ENCODE measurements around the gene MYL11. TPM values are rescaled to one million over a fixed set of nuclear protein-coding genes. Genes with fewer than 3 reads are reported as not detected.
A peak's percentile ranks its signal among the peaks of the same experiment; 100 is the strongest.

The MYL11 gene
- polyA plus RNA-seq, 1 of the 3 experiments (the other 2 are of a cell fraction), result 0.23 TPM

GRCh38 chr16:30356401-30357084, 18.1 kb upstream of the MYL11 start:
- peaks cover 9% of the 10 kb centered on the region for H3F3A ChIP-seq (replicated peaks; ENCODE audit: insufficient read depth)
- H2AFZ ChIP-seq (ENCODE audit: low read depth), result no peak overlapping the region
- WGBS (ENCODE audit: low lambda C conversion rate), result 92% methylated on average over 12 of the region's 12 CpGs
- peaks cover 15% of the 10 kb centered on the region for H4K20me1 ChIP-seq (ENCODE audit: insufficient read depth)
- no peaks in the 10 kb centered on the region for H3K27me3 ChIP-seq (ENCODE audit: insufficient read depth)
- H3K4me2 ChIP-seq, result peak overlapping the region; percentile 96
- CTCF ChIA-PET, result interaction anchor here (1.1 to 1.8 kb wide), 5 partner anchors 12 to 53 kb away, joined by 3 to 10 read pairs (median 4); partner anchors contain the start of genes TBC1D10B and ZNF771
- H3K4me3 ChIP-seq (ENCODE audit: low read depth in 2 of 2, low read length in 1 of 2), result peak overlapping the region in 1 of 2 experiments; percentile 99; a peak in 2 of 4 replicates
- peak; percentile 52 for DNase-seq
- H3K79me2 ChIP-seq (ENCODE audit: insufficient read depth), result peaks cover 48% of the 10 kb centered on the region
- POLR2A ChIA-PET, result interaction anchor here (0.9 to 1.3 kb wide), 3 partner anchors 10 to 52 kb away, joined by 3 to 6 read pairs (median 5); partner anchors contain the start of gene ZNF48
- H3K9ac ChIP-seq, result peak overlapping the region; percentile 96; the same call in 1 of the 2 replicates
- TF ChIP-seq NFIC (IDR thresholded peaks at IDR 0.05; ENCODE audit: borderline replicate concordance) (peak; percentile 50), MEF2A (IDR thresholded peaks at IDR 0.05; ENCODE audit: borderline replicate concordance, low read depth) (no peak)
- no peaks in the 10 kb centered on the region for H3K9me3 ChIP-seq
- H3K9me2 ChIP-seq, result no peaks in the 10 kb centered on the region
- H3K36me3 ChIP-seq (replicated peaks in 1 of 2; ENCODE audit: control insufficient read depth in 1 of 2, insufficient read depth in 2 of 2, low read length in 1 of 2), result peaks cover 16 to 52% of the 10 kb centered on the region in 2 experiments
- peak overlapping the region; percentile 95 to 99; a peak in 3 of 4 replicates for H3K27ac ChIP-seq (ENCODE audit: low read depth in 2 of 2, low read length in 1 of 2)
- H3K4me1 ChIP-seq (ENCODE audit: control insufficient read depth in 1 of 2, insufficient read depth in 2 of 2, low read depth in 1 of 2, low read length in 1 of 2), result peaks cover 33 to 39% of the 10 kb centered on the region in 2 experiments

DNA sequence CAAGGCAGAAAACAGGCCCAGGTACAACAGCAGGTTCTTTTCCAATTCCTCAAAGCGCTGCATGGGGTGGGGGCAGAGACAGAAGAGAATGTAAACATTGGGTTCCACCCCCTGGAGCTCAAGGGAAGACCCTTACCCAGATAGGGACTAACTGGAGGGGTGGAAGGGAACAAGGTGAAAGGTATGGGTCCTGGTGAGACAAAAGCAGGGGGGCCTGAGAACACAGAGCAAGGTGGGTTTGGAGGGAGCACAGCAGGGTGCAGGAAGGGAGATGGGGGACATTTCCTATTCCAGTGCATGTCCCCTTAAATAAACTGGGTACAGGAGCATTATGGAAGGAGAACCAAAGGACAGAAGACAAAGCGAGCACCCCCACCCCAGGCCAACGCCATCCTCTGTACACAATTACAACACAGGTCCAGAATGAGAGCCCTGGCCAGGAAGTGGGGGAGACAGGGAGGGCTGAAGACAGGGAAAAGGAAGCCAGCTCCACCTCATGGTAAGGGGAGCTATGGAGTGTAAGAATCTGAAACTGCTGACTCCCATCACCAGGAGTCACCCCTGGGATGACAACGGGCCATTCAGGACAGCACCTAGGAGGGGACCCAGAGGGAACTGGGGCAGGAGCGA, 17.4 kb upstream of the MYL11 start:
- no peaks in the 10 kb centered on the region for H3K27me3 ChIP-seq (ENCODE audit: insufficient read depth)
- peak overlapping the region; percentile 95 to 99; a peak in 3 of 4 replicates for H3K27ac ChIP-seq (ENCODE audit: low read depth in 2 of 2, low read length in 1 of 2)
- no peak for DNase-seq
- peaks cover 17 to 46% of the 10 kb centered on the region in 2 experiments for H3K36me3 ChIP-seq (replicated peaks in 1 of 2; ENCODE audit: control insufficient read depth in 1 of 2, insufficient read depth in 2 of 2, low read length in 1 of 2)
- H3K4me1 ChIP-seq (ENCODE audit: control insufficient read depth in 1 of 2, insufficient read depth in 2 of 2, low read depth in 1 of 2, low read length in 1 of 2), result peaks cover 28 to 37% of the 10 kb centered on the region in 2 experiments
- H3F3A ChIP-seq (replicated peaks; ENCODE audit: insufficient read depth), result peaks cover 8% of the 10 kb centered on the region
- no peak overlapping the region for H3K9ac ChIP-seq
- H3K4me3 ChIP-seq (ENCODE audit: low read depth in 2 of 2, low read length in 1 of 2), result no peak overlapping the region; a peak in 1 of 4 replicates
- WGBS (ENCODE audit: low lambda C conversion rate), result 84% methylated on average over 3 of the region's 5 CpGs
- ChIA-PET POLR2A (interaction anchor here (0.9 to 1.3 kb wide), 3 partner anchors 10 to 52 kb away, joined by 3 to 6 read pairs (median 5); partner anchors contain the start of gene ZNF48), CTCF (interaction anchor here (1.3 to 1.8 kb wide), 3 partner anchors 13 to 52 kb away, joined by 3 to 10 read pairs (median 5); partner anchors contain the start of genes TBC1D10B and ZNF771)
- H2AFZ ChIP-seq (ENCODE audit: low read depth), result no peak overlapping the region
- H3K4me2 ChIP-seq, result peak overlapping the region; percentile 96; the same call in 1 of the 2 replicates
- H4K20me1 ChIP-seq (ENCODE audit: insufficient read depth), result peaks cover 11% of the 10 kb centered on the region
- H3K9me2 ChIP-seq, result no peaks in the 10 kb centered on the region
- TF ChIP-seq FOXM1 (IDR thresholded peaks at IDR 0.05; ENCODE audit: low read depth) (no peak), SIN3A (IDR thresholded peaks at IDR 0.05; ENCODE audit: borderline replicate concordance, low read depth, low read length) (no peak), YY1 (IDR thresholded peaks at IDR 0.05; ENCODE audit: low read depth) (no peak), CHD2 (IDR thresholded peaks at IDR 0.05; ENCODE audit: low read length, partially characterized antibody) (no peak), MXI1 (IDR thresholded peaks at IDR 0.05; ENCODE audit: low read depth, low read length) (no peak), NFIC (IDR thresholded peaks at IDR 0.05; ENCODE audit: borderline replicate concordance) (no peak), JUND (IDR thresholded peaks at IDR 0.05) (no peak), REST (IDR thresholded peaks at IDR 0.05; ENCODE audit: low read depth, low read length) (no peak)
- TF ChIP-seq, protein P1, sequence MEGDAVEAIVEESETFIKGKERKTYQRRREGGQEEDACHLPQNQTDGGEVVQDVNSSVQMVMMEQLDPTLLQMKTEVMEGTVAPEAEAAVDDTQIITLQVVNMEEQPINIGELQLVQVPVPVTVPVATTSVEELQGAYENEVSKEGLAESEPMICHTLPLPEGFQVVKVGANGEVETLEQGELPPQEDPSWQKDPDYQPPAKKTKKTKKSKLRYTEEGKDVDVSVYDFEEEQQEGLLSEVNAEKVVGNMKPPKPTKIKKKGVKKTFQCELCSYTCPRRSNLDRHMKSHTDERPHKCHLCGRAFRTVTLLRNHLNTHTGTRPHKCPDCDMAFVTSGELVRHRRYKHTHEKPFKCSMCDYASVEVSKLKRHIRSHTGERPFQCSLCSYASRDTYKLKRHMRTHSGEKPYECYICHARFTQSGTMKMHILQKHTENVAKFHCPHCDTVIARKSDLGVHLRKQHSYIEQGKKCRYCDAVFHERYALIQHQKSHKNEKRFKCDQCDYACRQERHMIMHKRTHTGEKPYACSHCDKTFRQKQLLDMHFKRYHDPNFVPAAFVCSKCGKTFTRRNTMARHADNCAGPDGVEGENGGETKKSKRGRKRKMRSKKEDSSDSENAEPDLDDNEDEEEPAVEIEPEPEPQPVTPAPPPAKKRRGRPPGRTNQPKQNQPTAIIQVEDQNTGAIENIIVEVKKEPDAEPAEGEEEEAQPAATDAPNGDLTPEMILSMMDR (IDR thresholded peaks at IDR 0.05), result no peak
- H3K9me3 ChIP-seq, result no peaks in the 10 kb centered on the region
- H3K79me2 ChIP-seq (ENCODE audit: insufficient read depth), result peaks cover 54% of the 10 kb centered on the region

Data from SK-N-SH (cell line).